Heart left ventricle (tissue), 16 donors: ENCODE measurements around the gene BCL2. TPM values are rescaled to one million over a fixed set of nuclear protein-coding genes. Genes with fewer than 3 reads are reported as not detected.
"Not testable (repeated sequence)": the region's sequence is repeated elsewhere in the genome, so short reads cannot be mapped to it uniquely, and the experiment has no call there.

Source experiments
- ATAC-seq, 4 donors: fragments of 200-7000 bp; cut with Tn5 transposase; one replicate each; pipeline ENCODE4 v1.9.1; 2020 to 2022; ENCODE audit warnings: moderate library complexity in 4 of 4, mild to moderate bottlenecking in 3 of 4, moderate number of reproducible peaks in 1 of 4
- DNase-seq, 5 donors: peaks; one replicate each; pipeline ENCODE4 v3.0.0-alpha.2; 2020
- H3K27ac ChIP-seq, 12 donors: fragments of 200-600 bp; sonication (generic) in 4 of 12; one replicate each; pipeline versions ENCODE4 v1.5.0 to v1.8.0; 2016 to 2022; ENCODE audit warnings: mild to moderate bottlenecking in 2 of 12
- H3K27me3 ChIP-seq, 9 donors: fragments of 200-600 bp; sonication (generic) in 2 of 9; one replicate each; pipeline versions ENCODE4 v1.5.1 to v1.8.0; 2016 to 2022; ENCODE audit warnings: mild to moderate bottlenecking in 3 of 9
- H3K36me3 ChIP-seq, 9 donors: fragments of 200-600 bp; sonication (generic) in 2 of 9; one replicate each; pipeline versions ENCODE4 v1.5.0 to v1.8.0; 2018 to 2022; ENCODE audit warnings: mild to moderate bottlenecking in 2 of 9
- H3K4me1 ChIP-seq, 12 donors: fragments of 200-600 bp; sonication (generic) in 4 of 12; one replicate each; pipeline versions ENCODE4 v1.5.0 to v1.8.0; 2016 to 2022; ENCODE audit warnings: mild to moderate bottlenecking in 3 of 12
- H3K4me3 ChIP-seq, 12 donors: fragments of 200-600 bp; sonication (generic) in 4 of 12; one replicate each; pipeline versions ENCODE4 v1.5.0 to v1.8.0; 2017 to 2022; ENCODE audit warnings: mild to moderate bottlenecking in 9 of 12, moderate library complexity in 4 of 12
- H3K9me3 ChIP-seq, 12 donors: fragments of 200-600 bp; sonication (generic) in 4 of 12; one replicate each; pipeline versions ENCODE4 v1.5.0 to v1.8.0; 2016 to 2022; ENCODE audit warnings: mild to moderate bottlenecking in 1 of 12
- CTCF ChIP-seq, 12 donors: fragments of 200-600 bp; sonication (generic) in 4 of 12; IDR thresholded peaks; one replicate each; pipeline versions ENCODE4 v1.5.0 to v1.8.0; 2018 to 2022; ENCODE audit warnings: antibody characterized with exemption in 12 of 12, mild to moderate bottlenecking in 5 of 12
- POLR2A ChIP-seq, 2 donors: fragments of 450-650 bp; IDR thresholded peaks; one replicate each; pipeline ENCODE4 v1.6.1; 2017; ENCODE audit warnings: antibody characterized with exemption in 2 of 2, mild to moderate bottlenecking in 2 of 2, moderate library complexity in 2 of 2
- WGBS, 4 donors: extraction: QIAGEN DNeasy Blood & Tissue Kit in 2 of 4; methylation state at CpG; one replicate each; pipeline versions ENCODE4 v1.1.5 to v1.1.7; 2013 to 2018; 5-methylcytosine and 5-hydroxymethylcytosine counted together
- intact Hi-C, 10 donors: fragments of 100-400 bp; cut with DNase I; formaldehyde crosslinking; loops; one replicate each; pipeline versions ENCODE4 v1.11.1 to v1.14.2; 2022
- polyA plus RNA-seq, 2 donors: library from polyadenylated mRNA; stranded (reverse); fragments of 200-250 nt; gene quantifications; one replicate each; pipeline ENCODE4 v1.2.3, GENCODE V29; 2013
- total RNA-seq, 9 donors: library from RNA; depleted of rRNA in 2 of 9; stranded (reverse); fragments of >200 nt in 2 of 9; fragmentation: NEBNext Ultra II Directional in 3 of 9; extraction: Animal tissue kit (Norgen Biotek cat#: 25700) in 3 of 9; gene quantifications; one replicate each; pipeline versions ENCODE4 v1.1.0 to v1.2.4, GENCODE V29; 2016 to 2023
- donor health status: ischemic (EF 13 %, LVEDD 7.1; RV severe dilation, severe dysfunction).
- donor health status: healthy with polysubstance abuse.
- donor health status: DM: no; HTN: yes; CAD: no.
- donor health status: DM: no; HTN: no; CAD: no.
- donor health status: ischemic (EF 25% LVEDD 6.9; RV normal size, moderate dysfunction).
- donor health status: ischemic (EF 25% LVEDD 5.7; RV mildly dilated, moderate dysfunction).
- donor health status: healthy.
- donor health status: DM: yes; HTN: yes; CAD: no.
- donor health status: ischemic (EF 35%, LVEDD 5.7; RV mildly dilated, moderate dysfunction).
- donor health status: nonischemic (EF 11% LVEDD 7.7; RV severe dilation, severe dysfunction).
- donor health status: DM: yes; HTN: yes; CAD: no.
- donor health status: PGD.
- donor health status: ischemic (EF 29% LVEDD 5.4; RV normal size, mild dysfunction).
- donor health status: nonischemic (EF 23%, LVEDD 6.1; RV moderate dilation, normal function).

Gene BCL2
- total and polyA plus RNA-seq, 11 donors = 2.9 to 24.2 (median 8.9) TPM

GRCh38 chr18:63203497-63203896, 116.1 kb downstream of the BCL2 start:
- TF ChIP-seq CTCF (IDR thresholded peaks at IDR 0.05) (no peak), POLR2A (IDR thresholded peaks at IDR 0.05) (no peak)
- H3K4me1 ChIP-seq = peaks cover 0 to 31% (median 4%) of the 10 kb centered on the region in 12 donors
- 96 to 99% (median 98%) methylated on average over 3 of the region's 3 CpGs for WGBS, 4 donors
- no peaks in the 10 kb centered on the region for H3K9me3 ChIP-seq
- H3K4me3 ChIP-seq = no peak overlapping the region
- ATAC-seq (no peak), DNase-seq (no peak)
- H3K36me3 ChIP-seq = no peaks in the 10 kb centered on the region
- H3K27me3 ChIP-seq = no peaks in the 10 kb centered on the region
- intact Hi-C loops = no loop called here
- no peak overlapping the region for H3K27ac ChIP-seq

- H3K27me3 ChIP-seq = no peaks in the 10 kb centered on the region
- TF ChIP-seq CTCF (IDR thresholded peaks at IDR 0.05) (no peak), POLR2A (IDR thresholded peaks at IDR 0.05) (no peak)
- no peaks in the 10 kb centered on the region for H3K36me3 ChIP-seq
- intact Hi-C loops = no loop called here
- H3K4me1 ChIP-seq = peaks cover 0 to 32% (median 3%) of the 10 kb centered on the region in 12 donors
- no peak overlapping the region for H3K27ac ChIP-seq
- WGBS, 4 donors = 90 to 93% (median 92%) methylated on average over 8 of the region's 8 CpGs
- ATAC-seq (no peak), DNase-seq (no peak)
- H3K4me3 ChIP-seq = no peak overlapping the region
- H3K9me3 ChIP-seq = no peaks in the 10 kb centered on the region
Measured at GRCh38 chr18:63202828-63203227, 116.7 kb downstream of the BCL2 start.

GRCh38 chr18:63201456-63201855, 118.1 kb downstream of the BCL2 start:
- DNase-seq, H3K36me3 ChIP-seq, ATAC-seq, intact Hi-C loops, H3K27ac ChIP-seq, H3K4me3 ChIP-seq, H3K9me3 ChIP-seq, H3K27me3 ChIP-seq: not testable (repeated sequence)
- WGBS, 4 donors = 94 to 98% (median 97%) methylated on average over 3 of the region's 3 CpGs
- peaks cover 0 to 22% (median 6%) of the 10 kb centered on the region in 12 donors for H3K4me1 ChIP-seq

GRCh38 chr18:63199743-63200241, 119.8 kb downstream of the BCL2 start:
- H3K27ac ChIP-seq = peak overlapping the region in 1 of 12 donors; percentile 53
- peaks cover 0 to 29% (median 6%) of the 10 kb centered on the region in 12 donors for H3K4me1 ChIP-seq
- WGBS, 4 donors = 65 to 70% (median 67%) methylated on average over 14 of the region's 14 CpGs

More at GRCh38 chr18:63199743-63200241, 119.8 kb downstream of the BCL2 start:
- H3K36me3 ChIP-seq = no peaks in the 10 kb centered on the region
- DNase-seq (no peak), ATAC-seq (no peak)
- H3K4me3 ChIP-seq = peak overlapping the region in 1 of 12 donors; percentile 43
- no peaks in the 10 kb centered on the region for H3K27me3 ChIP-seq
- H3K9me3 ChIP-seq = no peaks in the 10 kb centered on the region
- TF ChIP-seq CTCF (IDR thresholded peaks at IDR 0.05) (no peak), POLR2A (IDR thresholded peaks at IDR 0.05) (no peak)
- intact Hi-C loops = no loop called here
